Middle frontal gyrus (tissue), 1 donor: ENCODE measurements around the gene TAF11.
"Not testable (repeated sequence)": the region's sequence is repeated elsewhere in the genome, so short reads cannot be mapped to it uniquely, and the experiment has no call there.

Experiments
- DNase-seq: peaks from one replicate; pipeline ENCODE4 v3.0.0-alpha.2; 2015; ENCODE audit warnings: low spot score; ENCODE audit errors: extremely low spot score

Gene TAF11, protein sequence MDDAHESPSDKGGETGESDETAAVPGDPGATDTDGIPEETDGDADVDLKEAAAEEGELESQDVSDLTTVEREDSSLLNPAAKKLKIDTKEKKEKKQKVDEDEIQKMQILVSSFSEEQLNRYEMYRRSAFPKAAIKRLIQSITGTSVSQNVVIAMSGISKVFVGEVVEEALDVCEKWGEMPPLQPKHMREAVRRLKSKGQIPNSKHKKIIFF

GRCh38 chr6:34887753-34888513 is at the start of gene TAF11:
Gene TAF11 (minus strand): TSS chr6:34888042. CDS start chr6:34887957, 85 bp downstream.
- peak; percentile 84 for DNase-seq

DNA sequence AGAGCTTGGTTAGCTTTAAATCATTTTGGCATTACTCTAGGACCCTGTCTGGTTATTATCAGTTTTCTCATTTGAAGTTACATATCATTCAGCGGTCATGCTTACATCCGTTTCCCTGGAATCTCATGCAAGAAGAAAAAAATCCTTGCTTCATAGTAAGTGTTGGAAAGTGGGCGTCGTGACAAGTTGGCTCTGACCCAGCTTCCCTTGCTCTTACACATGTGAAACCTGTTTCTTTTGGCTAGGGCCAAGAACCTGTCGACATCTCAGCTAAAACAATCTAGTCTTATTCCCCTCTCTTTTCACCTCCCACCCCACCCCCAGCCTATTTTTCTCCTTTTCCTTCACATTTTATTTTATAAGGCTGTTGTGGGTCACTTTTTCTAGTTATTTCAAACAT is 46.7 kb upstream of the TAF11 start:
- DNase-seq: no peak

GRCh38 chr6:34932202-34932601 is 44.4 kb upstream of the TAF11 start:
- not testable (repeated sequence) for DNase-seq

DNA sequence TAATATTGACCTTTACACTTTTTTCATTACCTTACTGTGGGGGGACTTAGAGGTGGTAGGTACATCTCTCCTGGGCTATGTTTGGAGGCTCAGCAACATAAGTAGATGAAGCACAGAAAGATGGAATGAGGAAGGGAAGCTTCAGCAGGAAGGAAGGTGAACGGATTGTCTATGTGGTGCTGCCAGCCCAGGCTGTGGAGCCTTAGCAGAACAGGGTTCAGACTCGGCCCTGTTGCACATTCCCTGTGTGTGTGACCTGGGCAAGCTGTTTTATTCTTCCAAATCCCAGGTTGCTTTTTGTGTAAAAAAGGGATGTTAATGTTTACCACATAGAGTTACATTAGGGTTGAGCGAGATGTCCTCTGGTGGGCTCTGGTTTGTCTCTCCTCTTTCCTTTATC is 42.4 kb upstream of the TAF11 start:
- DNase-seq: no peak

DNA sequence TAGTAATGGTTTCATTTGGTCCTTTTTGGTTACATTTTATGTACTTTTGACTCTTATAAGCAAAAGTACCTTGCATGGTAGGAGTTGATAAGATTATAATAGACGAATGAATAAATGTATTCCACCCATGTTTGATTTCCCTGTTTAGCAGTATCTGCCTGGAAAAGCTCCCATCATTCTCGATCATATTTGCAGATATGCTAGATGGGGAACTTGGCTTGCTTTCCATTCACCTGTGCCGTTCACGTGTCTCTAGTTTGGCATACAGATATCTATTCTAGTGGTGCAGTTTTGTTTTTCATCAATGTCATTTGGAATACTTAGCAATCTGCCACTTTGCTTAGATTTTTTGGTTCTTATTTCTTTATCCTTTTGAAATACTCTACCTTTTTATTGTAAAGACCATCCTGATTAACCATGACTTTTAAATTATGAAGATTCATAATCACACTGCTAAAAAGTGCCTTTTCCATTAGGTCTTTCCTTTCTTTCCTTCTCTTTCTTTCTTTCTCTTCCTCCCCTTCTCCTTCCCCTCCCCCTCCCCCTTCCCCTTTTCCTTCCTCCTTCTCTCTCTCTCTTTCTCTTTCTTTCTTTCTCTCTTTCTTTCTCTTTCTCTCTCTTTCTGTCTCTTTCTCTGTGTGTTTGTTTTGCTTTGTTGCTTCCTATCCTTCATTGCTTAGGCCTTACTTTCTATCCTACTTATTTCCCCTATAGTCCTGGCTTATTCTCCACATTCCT is 41.6 kb upstream of the TAF11 start:
- no peak for DNase-seq

DNA sequence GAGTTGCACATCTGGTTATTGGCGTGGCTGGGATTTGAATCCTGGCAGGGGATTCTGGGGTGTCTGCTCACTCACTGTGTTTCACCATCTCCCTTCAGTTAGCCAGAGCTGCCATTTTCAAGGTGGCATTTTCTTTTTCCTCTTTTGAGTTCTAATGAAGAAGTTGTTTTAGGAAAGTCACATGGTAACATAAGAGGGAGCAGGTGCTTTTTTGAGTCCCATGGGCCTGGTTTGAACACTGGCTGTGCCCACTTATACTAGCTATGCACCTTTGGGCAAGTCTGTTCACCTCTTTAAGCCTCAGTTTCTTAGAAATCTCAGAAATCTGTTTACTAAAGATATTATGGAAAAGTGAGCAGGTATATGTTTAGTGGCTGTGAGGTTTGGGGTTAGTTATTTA is 40.9 kb upstream of the TAF11 start:
- DNase-seq: no peak

GRCh38 chr6:34928220-34928619 is 40.4 kb upstream of the TAF11 start:
- DNase-seq: no peak

- no peak for DNase-seq
Measured at GRCh38 chr6:34926655-34927054, 38.8 kb upstream of the TAF11 start.

DNA sequence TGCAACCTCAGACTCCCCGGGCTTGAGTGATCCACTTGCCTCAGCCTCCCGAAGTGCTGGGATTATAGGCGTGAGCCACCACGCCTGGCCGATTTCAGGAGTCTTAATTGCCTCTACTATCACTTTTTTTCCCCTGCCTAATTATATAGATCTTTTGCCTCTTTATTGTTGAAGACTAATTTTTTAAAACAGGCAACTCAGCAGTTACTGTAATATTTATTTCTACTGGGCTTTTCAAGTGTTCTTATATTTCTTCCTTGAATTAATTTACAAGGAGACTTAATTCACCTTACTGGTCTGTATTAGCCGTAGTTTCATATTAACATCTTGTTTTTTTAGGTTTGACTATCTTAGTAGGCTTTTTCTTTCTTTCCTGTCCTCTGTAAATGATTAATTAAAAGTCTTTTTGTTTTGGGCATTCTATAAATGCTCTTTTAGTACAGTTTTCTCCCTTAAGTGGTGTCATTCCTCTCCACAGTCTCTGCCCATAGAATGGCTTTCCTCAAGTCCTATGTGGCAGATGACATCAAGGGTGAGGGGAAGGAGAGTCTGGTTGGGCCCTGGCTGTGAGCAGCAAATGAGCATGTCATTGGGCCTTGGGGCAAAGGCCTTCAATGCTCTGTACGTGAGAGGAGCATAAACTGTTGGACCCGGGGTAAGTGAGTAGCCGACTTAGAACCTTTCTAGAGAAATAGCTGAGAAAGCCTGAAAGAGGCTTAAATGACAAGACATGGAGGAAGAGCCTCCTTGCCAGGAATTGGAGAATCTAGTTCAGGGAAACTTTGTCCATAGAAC is 37.2 kb upstream of the TAF11 start:
- no peak for DNase-seq

GRCh38 chr6:34922177-34922663 is 34.4 kb upstream of the TAF11 start:
- DNase-seq: no peak

- no peak for DNase-seq
Measured at GRCh38 chr6:34920097-34920496, 32.3 kb upstream of the TAF11 start.

DNA sequence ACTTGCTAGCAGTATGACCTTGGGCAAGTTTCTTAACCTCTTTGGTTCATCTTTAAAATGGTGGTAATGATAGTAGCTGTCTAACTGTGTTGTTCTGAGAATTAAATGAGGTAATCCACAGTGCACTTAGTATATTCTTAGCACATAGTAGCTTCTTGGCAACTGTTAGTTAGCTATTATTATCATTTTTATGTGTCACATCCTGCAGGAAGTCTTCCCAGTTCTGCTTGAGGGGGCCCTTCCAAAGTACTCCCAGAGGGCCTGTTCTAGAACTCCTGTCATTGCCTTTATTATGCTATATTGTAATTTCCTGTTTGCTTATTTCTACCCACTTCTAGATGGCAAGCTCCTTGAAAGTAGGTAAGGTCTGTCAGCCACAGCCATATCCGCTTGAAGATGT is 31.8 kb upstream of the TAF11 start:
- DNase-seq: no peak

- no peak for DNase-seq
Measured at GRCh38 chr6:34917626-34918285, 29.9 kb upstream of the TAF11 start.

- DNase-seq: peak; percentile 15
Measured at GRCh38 chr6:34916348-34916967, 28.6 kb upstream of the TAF11 start.

GRCh38 chr6:34914358-34914757 is 26.5 kb upstream of the TAF11 start:
- DNase-seq: no peak

DNA sequence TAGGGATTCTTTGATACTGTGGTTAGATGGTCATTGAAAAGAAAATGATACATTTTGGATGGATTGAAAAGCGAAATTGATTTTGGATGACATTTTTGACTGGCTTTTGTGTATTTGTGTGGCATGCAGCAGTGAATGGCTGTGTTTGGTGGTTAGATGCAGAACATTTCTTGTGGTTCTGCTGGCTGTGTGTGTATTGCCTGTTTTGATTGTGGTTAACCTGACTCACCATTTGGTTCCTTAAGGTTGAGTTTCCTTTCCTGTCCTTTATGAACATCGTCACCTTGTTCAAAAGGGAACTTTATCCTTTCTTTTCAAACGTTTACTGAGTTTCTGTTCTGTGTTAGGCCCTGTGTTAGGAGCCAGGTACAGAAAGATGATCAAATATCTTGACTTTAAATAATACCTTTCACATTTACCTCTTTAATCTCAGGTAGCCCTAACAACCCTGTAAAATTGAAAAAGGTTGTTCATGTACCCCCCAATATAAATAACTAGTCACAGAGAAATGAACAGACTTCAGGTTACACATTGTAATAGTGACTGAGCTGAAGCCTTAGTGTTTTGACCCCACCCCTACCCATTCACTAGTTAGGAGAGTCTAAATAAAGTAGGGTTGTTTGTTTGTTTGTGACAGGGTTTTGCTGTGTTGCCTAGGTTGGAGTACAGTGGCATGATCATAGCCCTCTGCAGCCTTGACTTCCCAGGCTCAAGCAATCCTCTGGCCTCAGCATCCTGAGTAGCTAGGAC is 25.0 kb upstream of the TAF11 start:
- no peak for DNase-seq

DNA sequence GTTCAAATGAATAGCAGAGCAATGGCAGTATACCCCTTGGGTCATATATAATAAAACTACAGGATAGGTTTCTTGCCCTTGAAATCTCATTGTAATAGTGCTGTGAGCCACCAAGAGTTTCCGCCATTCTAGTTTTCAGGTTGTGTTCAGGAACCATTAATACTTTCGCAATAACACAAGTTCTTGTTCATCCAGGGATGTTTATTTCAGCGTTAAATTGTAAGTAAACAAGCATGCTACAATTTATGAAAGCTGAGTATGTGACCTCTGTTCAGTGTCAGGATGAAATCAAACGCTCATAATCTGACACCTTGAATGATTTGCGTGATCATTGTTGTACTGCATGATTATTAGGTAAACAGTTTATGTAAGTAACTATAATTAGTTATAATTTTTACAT is 24.0 kb upstream of the TAF11 start:
- no peak for DNase-seq

- DNase-seq: no peak
Measured at GRCh38 chr6:34909320-34909883, 21.6 kb upstream of the TAF11 start.

DNA sequence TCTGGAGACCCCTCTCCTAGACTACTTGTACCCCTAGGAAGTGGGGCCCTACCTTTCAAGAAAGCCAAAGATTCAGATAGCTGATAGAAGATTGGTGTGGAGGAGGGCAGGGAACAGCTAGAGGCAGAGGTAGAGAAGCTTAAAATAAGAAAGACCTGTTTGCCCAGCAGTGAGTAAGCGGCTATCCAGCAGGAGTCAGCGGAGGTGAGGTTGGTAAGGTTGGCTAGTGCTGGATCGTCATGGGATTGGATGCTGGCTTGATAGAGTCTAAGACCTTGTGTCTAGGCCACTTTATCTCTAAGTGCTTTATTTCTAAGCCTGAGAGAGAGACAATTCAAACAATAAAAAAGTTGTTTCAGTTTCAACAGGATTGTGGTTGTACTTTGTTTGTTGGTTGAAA is 20.4 kb upstream of the TAF11 start:
- no peak for DNase-seq
